Tibial nerve (tissue), 4 donors: Measurements from ENCODE around the gene DOK7. TPM values are rescaled to one million over a fixed set of nuclear protein-coding genes. Genes with fewer than 3 reads are reported as not detected.

Source experiments
- DNase-seq, 2 donors: peaks; one replicate each; pipeline ENCODE4 v3.0.0-alpha.2; 2019; ENCODE audit warnings: low spot score in 2 of 2
- H3K27ac ChIP-seq, 4 donors: fragments of 200-600 bp; sonication (generic) in 3 of 4; one replicate each; pipeline ENCODE4 v1.5.1; 2017 to 2019; ENCODE audit warnings: mild to moderate bottlenecking in 1 of 4
- H3K27me3 ChIP-seq, 2 donors: fragments of 200-600 bp; sonication (generic) in 1 of 2; one replicate each; pipeline versions ENCODE4 v1.5.1 to v1.6.0; 2017 to 2019
- H3K36me3 ChIP-seq, 3 donors: fragments of 200-600 bp; sonication (generic); one replicate each; pipeline ENCODE4 v1.5.1; 2018 to 2019
- H3K4me1 ChIP-seq, 4 donors: fragments of 200-600 bp; sonication (generic) in 3 of 4; one replicate each; pipeline ENCODE4 v1.5.1; 2017 to 2019
- H3K4me3 ChIP-seq, 4 donors: fragments of 200-600 bp; sonication (generic) in 3 of 4; one replicate each; pipeline ENCODE4 v1.5.1; 2017 to 2019; ENCODE audit warnings: mild to moderate bottlenecking in 1 of 4, moderate library complexity in 1 of 4
- H3K9me3 ChIP-seq, 4 donors: fragments of 200-600 bp; sonication (generic) in 3 of 4; one replicate each; pipeline ENCODE4 v1.5.1; 2017 to 2019
- EP300 ChIP-seq, 2 donors: sonication (generic); formaldehyde crosslinking; IDR thresholded peaks; one replicate each; pipeline ENCODE4 v1.6.1; 2017; ENCODE audit warnings: antibody characterized with exemption in 2 of 2, mild to moderate bottlenecking in 1 of 2
- POLR2A ChIP-seq, 2 donors: fragments of 450-650 bp; IDR thresholded peaks; one replicate each; pipeline ENCODE4 v1.6.1; 2017; ENCODE audit warnings: antibody characterized with exemption in 2 of 2, mild to moderate bottlenecking in 2 of 2, moderate library complexity in 2 of 2
- WGBS, 2 donors: methylation state at CpG; one replicate each; pipeline ENCODE4 v1.1.5; 2018; 5-methylcytosine and 5-hydroxymethylcytosine counted together
- total RNA-seq, 4 donors: library from RNA; depleted of rRNA; stranded (reverse); fragments of >200 nt; gene quantifications; one replicate each; pipeline ENCODE4 v1.1.0, GENCODE V29; 2016
- TF ChIP-seq, protein P1 (sequence below), 5 experiments: fragments of 200-600 bp in 3 of 5; fragments of 450-650 bp in 2 of 5; sonication (generic) in 3 of 5; IDR thresholded peaks; one replicate each; pipeline ENCODE4 v1.5.1; 2016 to 2019; ENCODE audit warnings: antibody characterized with exemption in 5 of 5, mild to moderate bottlenecking in 3 of 5, moderate library complexity in 2 of 5

DOK7 gene
- total RNA-seq, 4 donors from 2014 or later, result 0.66 TPM; not detected in 3

DNA sequence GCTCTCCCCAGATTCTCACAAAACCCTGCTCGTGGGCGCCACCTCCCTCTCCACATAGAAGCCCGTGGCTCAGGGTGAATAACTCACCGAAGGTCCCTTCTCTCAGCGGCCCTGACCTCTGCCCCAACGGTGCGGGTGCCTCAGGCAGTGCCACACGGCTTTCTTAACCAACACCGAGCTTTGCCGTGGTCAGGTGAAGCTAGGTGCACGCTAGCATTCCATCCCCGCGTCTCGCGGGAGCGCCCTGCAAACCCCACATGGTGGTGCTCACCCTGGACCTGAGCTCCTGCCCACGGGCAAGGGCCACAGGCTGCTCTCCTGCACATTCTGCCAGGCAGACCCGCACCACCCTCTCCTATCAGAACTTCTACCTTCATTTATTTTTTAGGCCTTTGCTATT, 50.7 kb downstream of the DOK7 start:
- no peak for DNase-seq
- WGBS, 2 donors, result 89 to 92% methylated on average over 18 of the region's 18 CpGs

DNA sequence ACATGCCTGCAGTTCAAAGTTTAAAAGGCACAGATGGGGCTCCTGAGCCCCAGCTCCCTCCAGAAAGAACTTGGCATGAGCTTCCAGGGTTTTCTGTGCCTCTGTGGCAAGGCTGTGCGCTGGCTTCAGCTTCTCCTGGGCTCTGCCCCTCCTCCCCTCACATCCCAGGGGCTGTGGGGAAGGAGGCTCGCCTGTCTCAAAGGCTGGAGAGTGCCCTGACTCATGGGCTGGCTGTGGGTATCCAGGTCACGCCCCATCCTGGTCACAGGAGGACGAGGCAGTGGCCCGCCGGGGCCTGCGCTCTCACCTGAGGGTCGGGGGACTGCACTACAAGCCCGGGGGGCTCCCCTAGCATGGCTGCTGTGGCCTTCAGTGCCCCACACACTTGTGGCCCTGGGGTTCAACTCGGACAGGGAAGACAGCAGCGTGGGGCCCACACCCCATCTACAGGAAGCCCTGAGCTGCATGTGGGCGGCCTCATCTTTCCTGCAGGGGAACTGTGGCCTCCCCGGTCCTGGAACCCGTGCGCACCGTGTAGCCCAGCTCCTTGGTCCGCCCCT, 51.2 kb downstream of the DOK7 start:
- Histone ChIP-seq H3K27me3 (no peaks in the 10 kb centered on the region), H3K36me3 (peaks cover 5 to 99% (median 26%) of the 10 kb centered on the region in 3 donors), H3K9me3 (no peaks in the 10 kb centered on the region), H3K4me1 (no peaks in the 10 kb centered on the region), H3K27ac (no peak overlapping the region), H3K4me3 (no peak overlapping the region)
- DNase-seq, result no peak
- 84% methylated on average over 11 to 15 of the region's 17 CpGs for WGBS, 2 donors
- TF ChIP-seq POLR2A (IDR thresholded peaks at IDR 0.05) (no peak), EP300 (IDR thresholded peaks at IDR 0.05) (no peak)
- TF ChIP-seq, protein P1, sequence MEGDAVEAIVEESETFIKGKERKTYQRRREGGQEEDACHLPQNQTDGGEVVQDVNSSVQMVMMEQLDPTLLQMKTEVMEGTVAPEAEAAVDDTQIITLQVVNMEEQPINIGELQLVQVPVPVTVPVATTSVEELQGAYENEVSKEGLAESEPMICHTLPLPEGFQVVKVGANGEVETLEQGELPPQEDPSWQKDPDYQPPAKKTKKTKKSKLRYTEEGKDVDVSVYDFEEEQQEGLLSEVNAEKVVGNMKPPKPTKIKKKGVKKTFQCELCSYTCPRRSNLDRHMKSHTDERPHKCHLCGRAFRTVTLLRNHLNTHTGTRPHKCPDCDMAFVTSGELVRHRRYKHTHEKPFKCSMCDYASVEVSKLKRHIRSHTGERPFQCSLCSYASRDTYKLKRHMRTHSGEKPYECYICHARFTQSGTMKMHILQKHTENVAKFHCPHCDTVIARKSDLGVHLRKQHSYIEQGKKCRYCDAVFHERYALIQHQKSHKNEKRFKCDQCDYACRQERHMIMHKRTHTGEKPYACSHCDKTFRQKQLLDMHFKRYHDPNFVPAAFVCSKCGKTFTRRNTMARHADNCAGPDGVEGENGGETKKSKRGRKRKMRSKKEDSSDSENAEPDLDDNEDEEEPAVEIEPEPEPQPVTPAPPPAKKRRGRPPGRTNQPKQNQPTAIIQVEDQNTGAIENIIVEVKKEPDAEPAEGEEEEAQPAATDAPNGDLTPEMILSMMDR (IDR thresholded peaks at IDR 0.05), result no peak

More for the DNA sequence above, 50.7 kb downstream of the DOK7 start:
- peaks cover 5 to 97% (median 26%) of the 10 kb centered on the region in 3 donors for H3K36me3 ChIP-seq
- no peak overlapping the region for H3K4me3 ChIP-seq
- no peaks in the 10 kb centered on the region for H3K27me3 ChIP-seq
- no peak overlapping the region for H3K27ac ChIP-seq
- H3K4me1 ChIP-seq, result no peaks in the 10 kb centered on the region
- TF ChIP-seq POLR2A (IDR thresholded peaks at IDR 0.05), result no peak
- TF ChIP-seq EP300 (IDR thresholded peaks at IDR 0.05), result no peak
- TF ChIP-seq, protein P1 (IDR thresholded peaks at IDR 0.05), result no peak
- H3K9me3 ChIP-seq, result no peaks in the 10 kb centered on the region

DNA sequence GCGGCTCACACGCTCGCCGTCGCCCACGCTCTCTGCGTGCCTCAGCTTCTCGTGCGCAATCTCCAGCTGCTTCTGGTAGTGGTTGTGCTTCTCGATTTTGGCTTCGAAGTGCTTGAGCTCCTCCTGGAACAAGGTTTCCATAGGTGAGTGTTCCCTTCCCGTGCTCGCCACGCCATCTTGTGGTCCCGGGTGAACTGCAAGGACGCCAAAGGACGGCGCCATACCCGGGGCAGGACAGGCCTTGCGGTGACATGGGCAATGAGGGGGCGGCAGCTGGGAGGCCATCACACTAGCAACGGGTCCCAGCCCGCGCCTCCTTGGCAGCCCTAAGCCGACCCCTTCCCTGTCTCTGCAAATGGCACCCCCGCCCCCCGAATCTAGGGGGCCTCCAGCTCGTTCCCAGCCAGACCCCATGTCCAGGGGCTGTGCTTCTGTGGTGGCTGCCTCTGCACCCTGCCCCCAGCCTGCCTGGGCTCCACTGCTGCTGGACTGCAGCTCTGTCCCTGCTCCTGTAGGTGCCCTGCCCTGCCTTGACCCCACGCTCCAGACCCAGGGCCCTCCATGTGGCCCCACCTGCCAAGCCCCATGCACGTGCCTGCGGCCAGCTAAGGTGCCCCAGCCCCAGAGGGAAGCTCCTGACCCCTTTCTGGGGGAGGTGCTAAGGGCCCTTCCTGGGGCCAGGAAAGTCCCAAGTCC, 51.8 kb downstream of the DOK7 start:
- no peak for DNase-seq
- H3K9me3 ChIP-seq, result no peaks in the 10 kb centered on the region
- 84 to 89% methylated on average over 29 to 31 of the region's 31 CpGs for WGBS, 2 donors
- peaks cover 5 to 99% (median 32%) of the 10 kb centered on the region in 3 donors for H3K36me3 ChIP-seq
- H3K27me3 ChIP-seq, result no peaks in the 10 kb centered on the region
- no peak overlapping the region for H3K4me3 ChIP-seq
- no peaks in the 10 kb centered on the region for H3K4me1 ChIP-seq
- TF ChIP-seq POLR2A (IDR thresholded peaks at IDR 0.05) (no peak), EP300 (IDR thresholded peaks at IDR 0.05) (no peak)
- TF ChIP-seq, protein P1 (IDR thresholded peaks at IDR 0.05), result no peak
- no peak overlapping the region for H3K27ac ChIP-seq

DNA sequence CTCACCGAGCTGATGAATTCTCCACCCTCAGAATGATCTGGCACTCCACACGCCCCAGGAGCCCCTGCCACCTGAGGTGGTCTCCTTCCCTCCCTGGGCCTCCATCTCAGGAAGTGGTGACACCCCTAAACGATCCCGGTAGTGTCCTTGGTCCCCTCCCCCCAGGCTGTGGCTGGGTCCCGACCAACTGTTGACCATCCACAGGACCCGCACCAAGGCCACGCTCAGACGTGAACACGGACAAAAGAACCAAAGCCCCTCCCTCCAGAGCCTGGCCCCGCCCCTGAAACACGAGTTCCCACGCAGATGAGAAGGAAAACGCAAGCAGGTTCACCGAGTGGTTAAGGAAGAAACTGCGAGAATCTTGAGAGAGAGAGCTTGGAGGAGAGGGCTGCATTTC, 52.5 kb downstream of the DOK7 start:
- 80% methylated on average over 14 to 15 of the region's 15 CpGs for WGBS, 2 donors
- Histone ChIP-seq H3K4me3 (no peak overlapping the region), H3K27ac (no peak overlapping the region), H3K27me3 (no peaks in the 10 kb centered on the region), H3K36me3 (peaks cover 5 to 99% (median 26%) of the 10 kb centered on the region in 3 donors), H3K4me1 (no peaks in the 10 kb centered on the region), H3K9me3 (no peaks in the 10 kb centered on the region)
- DNase-seq, result no peak
- TF ChIP-seq POLR2A (IDR thresholded peaks at IDR 0.05) (no peak), EP300 (IDR thresholded peaks at IDR 0.05) (no peak)
- TF ChIP-seq, protein P1 (IDR thresholded peaks at IDR 0.05), result no peak

DNA sequence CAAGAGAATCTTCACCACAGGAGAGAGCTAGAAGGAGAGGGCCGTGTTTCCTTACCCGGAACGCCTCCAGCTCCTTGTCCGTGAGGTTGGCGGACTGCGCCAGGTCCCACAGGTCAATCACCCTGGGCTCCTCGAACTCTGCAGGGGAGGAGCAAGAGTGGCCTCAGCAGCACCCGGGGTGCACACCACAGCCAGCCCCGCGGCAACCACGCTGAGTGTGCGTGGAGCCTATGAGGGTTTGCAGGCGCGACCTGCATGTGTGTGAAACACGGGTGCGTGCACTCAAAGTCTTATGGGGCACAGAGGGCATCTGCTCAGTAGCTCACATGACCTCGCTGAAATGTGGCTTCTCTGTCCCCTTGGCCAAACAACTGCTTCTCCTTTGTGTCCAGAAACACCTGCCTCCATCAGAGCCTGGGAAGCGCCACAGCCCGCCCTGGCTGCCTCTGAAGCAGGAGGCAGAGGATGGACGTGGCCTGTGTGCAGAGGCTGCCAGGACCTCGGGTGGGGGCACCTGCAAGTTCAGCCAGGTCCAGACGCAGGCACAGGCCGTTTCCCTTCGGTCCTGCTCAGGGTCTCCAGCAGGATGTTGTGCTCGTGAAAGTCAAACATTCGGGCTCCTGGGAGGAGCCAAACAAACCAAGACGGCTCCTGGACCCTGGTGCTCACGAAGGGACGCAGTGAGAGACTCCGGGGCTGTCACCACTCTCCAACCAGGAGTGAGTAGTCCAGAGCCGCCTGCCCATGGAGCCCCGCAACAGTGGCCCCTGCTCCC, 53.1 kb downstream of the DOK7 start:
- no peak overlapping the region for H3K4me3 ChIP-seq
- DNase-seq, result no peak
- H3K27ac ChIP-seq, result no peak overlapping the region
- H3K27me3 ChIP-seq, result no peaks in the 10 kb centered on the region
- TF ChIP-seq EP300 (IDR thresholded peaks at IDR 0.05) (no peak), POLR2A (IDR thresholded peaks at IDR 0.05) (no peak)
- TF ChIP-seq, protein P1 (IDR thresholded peaks at IDR 0.05), result no peak
- H3K36me3 ChIP-seq, result peaks cover 5 to 99% (median 26%) of the 10 kb centered on the region in 3 donors
- H3K9me3 ChIP-seq, result no peaks in the 10 kb centered on the region
- no peaks in the 10 kb centered on the region for H3K4me1 ChIP-seq
- 90 to 93% methylated on average over 27 to 31 of the region's 32 CpGs for WGBS, 2 donors
